Memory B cell (primary cell): Measurements from ENCODE around the gene TMEM126A.
"Not testable (repeated sequence)": the region's sequence is repeated elsewhere in the genome, so short reads cannot be mapped to it uniquely, and the experiment has no call there.

Experiments
- ATAC-seq: fragments of 150-1000 bp; cut with Tn5 transposase; 2 replicates; pipeline ENCODE4 v1.10.0; 2021; ENCODE audit warnings: low read depth, mild to moderate bottlenecking, moderate library complexity
- DNase-seq, 2 donors: peaks; one replicate each; pipeline ENCODE4 v3.0.0; 2022; ENCODE audit warnings: low spot score in 2 of 2
- H3K27ac Mint-ChIP-seq: one replicate; pipeline ENCODE4 v1.8.0; 2022; ENCODE audit warnings: mild to moderate bottlenecking, moderate library complexity, mixed read lengths
- H3K27me3 Mint-ChIP-seq: one replicate; pipeline ENCODE4 v1.8.0; 2022; ENCODE audit warnings: mixed read lengths
- H3K36me3 Mint-ChIP-seq: one replicate; pipeline ENCODE4 v1.8.0; 2022; ENCODE audit warnings: mild to moderate bottlenecking, mixed read lengths
- H3K4me1 Mint-ChIP-seq: one replicate; pipeline ENCODE4 v1.8.0; 2022; ENCODE audit warnings: mixed read lengths
- H3K4me3 Mint-ChIP-seq: one replicate; pipeline ENCODE4 v1.8.0; 2022; ENCODE audit warnings: mild to moderate bottlenecking, moderate library complexity, mixed read lengths
- H3K9me3 Mint-ChIP-seq: one replicate; pipeline ENCODE4 v1.8.0; 2022; ENCODE audit warnings: mixed read lengths

TMEM126A gene

DNA sequence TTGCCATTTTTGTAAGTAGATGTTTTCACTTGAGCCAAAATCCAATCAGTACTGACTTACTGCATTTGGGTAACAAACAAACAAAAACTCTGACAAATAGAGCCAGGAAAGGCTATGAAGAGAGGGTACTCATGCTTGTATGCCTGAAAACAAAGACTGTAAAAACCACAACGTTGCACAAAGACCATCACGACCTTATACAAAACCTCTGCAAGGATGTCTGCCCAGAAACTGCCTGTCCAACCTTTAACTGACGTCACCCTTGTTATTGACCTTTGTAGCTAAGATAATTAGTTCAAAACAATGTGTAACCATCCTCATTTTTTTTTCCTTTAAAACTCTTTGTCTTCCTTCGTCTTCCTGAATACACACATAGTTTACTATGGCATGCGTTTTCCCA lies 18.0 kb downstream of the TMEM126A start:
- H3K4me3 Mint-ChIP-seq, result peak overlapping the region; percentile 14
- DNase-seq (no peak), ATAC-seq (no peak)
- peaks cover 14% of the 10 kb centered on the region for H3K4me1 Mint-ChIP-seq
- H3K27ac Mint-ChIP-seq, result peak overlapping the region; percentile 94
- H3K9me3 Mint-ChIP-seq, result no peaks in the 10 kb centered on the region
- peaks cover 13% of the 10 kb centered on the region for H3K36me3 Mint-ChIP-seq
- H3K27me3 Mint-ChIP-seq, result no peaks in the 10 kb centered on the region

- ATAC-seq, result no peak
- H3K4me1 Mint-ChIP-seq, result peaks cover 13% of the 10 kb centered on the region
- H3K36me3 Mint-ChIP-seq, result peaks cover 11% of the 10 kb centered on the region
- DNase-seq, result no peak
- no peak overlapping the region for H3K4me3 Mint-ChIP-seq
- no peak overlapping the region for H3K27ac Mint-ChIP-seq
- H3K9me3 Mint-ChIP-seq, result no peaks in the 10 kb centered on the region
- H3K27me3 Mint-ChIP-seq, result no peaks in the 10 kb centered on the region
These were observed 18.9 kb downstream of the TMEM126A start for GRCh38 chr11:85666687-85667086.

- H3K27ac Mint-ChIP-seq, result no peak overlapping the region
- DNase-seq (no peak), ATAC-seq (no peak)
- H3K4me1 Mint-ChIP-seq, result peaks cover 8% of the 10 kb centered on the region
- H3K27me3 Mint-ChIP-seq, result no peaks in the 10 kb centered on the region
- H3K4me3 Mint-ChIP-seq, result no peak overlapping the region
- H3K9me3 Mint-ChIP-seq, result no peaks in the 10 kb centered on the region
- peaks cover 7% of the 10 kb centered on the region for H3K36me3 Mint-ChIP-seq
These were observed 20.4 kb downstream of the TMEM126A start for GRCh38 chr11:85668157-85668556.

DNA sequence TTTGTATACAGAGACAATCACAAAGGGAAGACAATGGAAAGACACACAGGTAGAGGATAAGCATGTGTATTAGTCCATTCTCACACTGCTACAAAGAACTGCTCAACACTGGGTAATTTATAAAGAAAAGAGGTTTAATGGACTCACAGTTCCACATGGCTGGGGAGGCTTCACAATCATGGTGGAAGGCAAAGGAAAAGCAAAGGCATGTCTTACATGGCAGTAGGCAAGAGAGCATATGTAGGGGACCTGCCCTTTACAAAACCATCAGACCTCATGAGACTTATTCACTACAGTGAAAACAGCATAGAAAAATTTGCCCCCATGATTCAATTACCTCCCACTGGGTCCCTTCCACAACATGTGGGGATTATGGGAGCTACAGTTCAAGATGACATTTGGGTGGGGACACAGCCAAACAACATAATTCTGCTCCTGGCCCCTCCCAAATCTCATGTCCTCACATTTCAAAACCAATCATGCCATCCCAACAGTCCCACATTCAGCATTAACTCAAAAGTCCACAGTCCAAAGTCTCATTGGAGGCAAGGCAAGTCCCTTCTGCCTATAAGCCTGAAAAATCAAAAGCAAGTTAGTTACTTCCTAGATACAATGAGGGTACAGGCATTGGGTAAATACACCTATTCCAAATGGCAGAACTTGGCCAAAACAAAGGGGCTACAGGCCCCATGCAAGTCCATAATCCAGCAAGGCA lies 23.3 kb downstream of the TMEM126A start:
- not testable (repeated sequence) for H3K9me3 Mint-ChIP-seq, ATAC-seq, H3K27me3 Mint-ChIP-seq, H3K36me3 Mint-ChIP-seq, DNase-seq, H3K27ac Mint-ChIP-seq, H3K4me1 Mint-ChIP-seq, H3K4me3 Mint-ChIP-seq

DNA sequence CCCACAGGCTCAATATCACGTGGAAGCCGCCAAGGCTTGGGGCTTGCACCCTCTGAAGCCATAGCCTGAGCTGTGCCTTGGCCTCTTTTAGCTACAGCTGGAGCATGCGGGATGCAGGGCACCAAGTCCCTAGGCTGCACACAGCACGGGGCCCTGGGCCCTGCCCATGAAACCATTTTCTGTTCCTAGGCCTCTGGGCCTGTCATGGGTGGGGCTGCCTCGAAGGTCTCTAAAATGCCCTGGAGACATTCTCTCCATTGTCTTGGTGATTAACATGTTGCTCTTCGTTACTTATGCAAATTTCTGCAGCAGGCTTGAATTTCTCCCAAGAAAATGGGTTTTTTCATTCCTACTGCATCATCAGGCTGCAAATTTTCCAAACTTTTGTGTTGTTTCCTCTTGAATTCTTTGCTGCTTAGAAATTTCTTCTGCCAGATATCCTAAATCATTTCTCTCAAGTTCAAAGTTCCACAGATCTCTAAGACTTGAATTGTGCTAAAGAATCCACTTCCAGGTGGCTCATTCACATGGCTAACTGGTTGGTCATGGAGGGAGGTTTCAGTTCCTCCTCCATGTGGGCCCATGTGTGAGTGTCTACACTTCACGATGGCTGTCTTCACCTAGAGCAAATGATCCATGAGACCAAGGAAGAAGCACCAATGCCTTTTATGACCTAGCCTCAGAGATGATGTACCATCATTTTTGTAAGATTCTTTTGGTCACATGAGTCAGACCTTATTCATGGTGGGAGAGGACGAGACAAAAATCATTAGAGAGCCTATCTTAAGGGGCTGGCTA lies 24.5 kb downstream of the TMEM126A start:
- H3K27ac Mint-ChIP-seq, result no peak overlapping the region
- no peaks in the 10 kb centered on the region for H3K36me3 Mint-ChIP-seq
- H3K4me3 Mint-ChIP-seq, result no peak overlapping the region
- no peaks in the 10 kb centered on the region for H3K4me1 Mint-ChIP-seq
- no peaks in the 10 kb centered on the region for H3K27me3 Mint-ChIP-seq
- DNase-seq, result no peak
- H3K9me3 Mint-ChIP-seq, result no peaks in the 10 kb centered on the region
- ATAC-seq, result peak; percentile 52

DNA sequence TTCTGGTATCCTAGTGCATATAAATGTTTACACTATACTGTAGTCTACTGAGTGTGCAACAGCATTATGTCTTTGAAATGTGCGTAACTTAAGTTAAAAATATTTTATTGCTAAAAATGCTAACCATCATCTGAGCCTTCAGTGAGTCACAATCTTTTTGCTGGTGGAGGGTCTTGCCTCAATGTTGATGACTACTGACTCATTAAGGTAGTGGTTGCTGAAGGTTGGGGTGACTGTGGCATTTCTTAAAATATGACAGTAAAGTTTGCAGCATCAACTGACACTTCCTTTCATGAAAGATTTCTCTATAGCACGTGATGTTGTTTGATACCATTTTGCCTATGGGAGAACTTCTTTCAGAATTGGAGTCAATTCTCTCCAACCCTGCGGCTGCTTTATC lies 25.6 kb downstream of the TMEM126A start:
- Mint-ChIP-seq H3K27me3 (no peaks in the 10 kb centered on the region), H3K9me3 (no peaks in the 10 kb centered on the region), H3K4me3 (no peak overlapping the region), H3K4me1 (no peaks in the 10 kb centered on the region), H3K36me3 (no peaks in the 10 kb centered on the region), H3K27ac (no peak overlapping the region)
- DNase-seq (no peak), ATAC-seq (no peak)

GRCh38 chr11:85679576-85679975 lies 31.8 kb downstream of the TMEM126A start:
- H3K27me3 Mint-ChIP-seq, result peaks cover 6% of the 10 kb centered on the region
- ATAC-seq (no peak), DNase-seq (no peak)
- H3K4me3 Mint-ChIP-seq, result no peak overlapping the region
- H3K9me3 Mint-ChIP-seq, result peaks cover 1% of the 10 kb centered on the region
- no peaks in the 10 kb centered on the region for H3K36me3 Mint-ChIP-seq
- no peak overlapping the region for H3K27ac Mint-ChIP-seq
- H3K4me1 Mint-ChIP-seq, result peaks cover 11% of the 10 kb centered on the region

- Mint-ChIP-seq H3K4me3 (no peak overlapping the region), H3K27ac (no peak overlapping the region), H3K36me3 (no peaks in the 10 kb centered on the region), H3K27me3 (peaks cover 12% of the 10 kb centered on the region), H3K4me1 (peaks cover 11% of the 10 kb centered on the region), H3K9me3 (peaks cover 1% of the 10 kb centered on the region)
- ATAC-seq (no peak), DNase-seq (no peak)
These were observed 33.1 kb downstream of the TMEM126A start for GRCh38 chr11:85680897-85681296.

DNA sequence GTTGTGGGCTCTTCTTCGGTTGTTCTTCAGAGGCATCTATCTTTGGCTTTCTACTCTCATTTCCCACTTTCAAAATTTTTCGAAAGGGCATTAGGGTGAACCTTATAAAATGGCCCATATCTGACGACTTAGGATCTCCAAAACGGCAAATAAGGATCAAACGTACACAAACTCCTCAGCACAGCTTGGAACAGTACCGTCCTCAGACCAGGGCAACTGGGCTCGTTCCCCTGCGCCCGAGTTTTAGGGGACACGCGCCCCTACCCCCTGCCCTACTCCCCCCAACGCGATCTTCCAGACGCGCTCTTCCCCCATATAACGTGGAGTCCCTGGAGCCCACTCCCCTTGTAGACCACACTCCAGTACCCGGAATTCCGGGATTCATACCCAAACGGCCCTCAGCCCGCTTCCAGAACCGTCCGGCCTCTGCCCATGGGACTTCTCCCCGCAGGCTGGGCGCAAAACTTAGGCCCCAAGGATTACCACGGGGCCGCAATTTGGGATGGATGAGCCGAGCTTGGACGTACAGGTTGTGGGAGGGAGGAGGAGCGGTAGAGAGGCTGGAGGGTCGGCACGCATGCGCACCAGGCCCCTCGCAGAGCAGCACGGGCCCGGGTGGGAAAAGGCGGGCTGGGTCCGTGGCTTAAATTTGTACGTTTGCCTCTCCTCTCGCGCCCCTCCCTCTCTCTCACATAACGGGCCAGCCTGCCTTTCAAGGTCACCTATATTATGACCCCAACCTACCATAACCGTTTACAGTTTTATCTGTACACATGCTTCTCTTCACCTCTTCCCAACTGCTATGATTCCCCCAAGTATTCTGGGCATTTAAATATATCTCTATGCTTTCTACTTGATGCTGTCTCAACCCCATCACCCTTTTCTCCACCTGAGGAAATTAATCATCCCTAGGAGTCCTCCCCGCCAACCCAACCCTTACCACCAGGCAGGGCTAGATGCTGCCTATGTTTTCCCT lies 34.9 kb downstream of the TMEM126A start:
- Mint-ChIP-seq H3K4me3 (peak overlapping the region; percentile 87), H3K9me3 (peaks cover 1% of the 10 kb centered on the region), H3K27ac (peak overlapping the region; percentile 64), H3K27me3 (peaks cover 14% of the 10 kb centered on the region), H3K36me3 (no peaks in the 10 kb centered on the region), H3K4me1 (peaks cover 11% of the 10 kb centered on the region)
- peak; percentile 35 to 46 for DNase-seq
- peak; percentile 87 for ATAC-seq

DNA sequence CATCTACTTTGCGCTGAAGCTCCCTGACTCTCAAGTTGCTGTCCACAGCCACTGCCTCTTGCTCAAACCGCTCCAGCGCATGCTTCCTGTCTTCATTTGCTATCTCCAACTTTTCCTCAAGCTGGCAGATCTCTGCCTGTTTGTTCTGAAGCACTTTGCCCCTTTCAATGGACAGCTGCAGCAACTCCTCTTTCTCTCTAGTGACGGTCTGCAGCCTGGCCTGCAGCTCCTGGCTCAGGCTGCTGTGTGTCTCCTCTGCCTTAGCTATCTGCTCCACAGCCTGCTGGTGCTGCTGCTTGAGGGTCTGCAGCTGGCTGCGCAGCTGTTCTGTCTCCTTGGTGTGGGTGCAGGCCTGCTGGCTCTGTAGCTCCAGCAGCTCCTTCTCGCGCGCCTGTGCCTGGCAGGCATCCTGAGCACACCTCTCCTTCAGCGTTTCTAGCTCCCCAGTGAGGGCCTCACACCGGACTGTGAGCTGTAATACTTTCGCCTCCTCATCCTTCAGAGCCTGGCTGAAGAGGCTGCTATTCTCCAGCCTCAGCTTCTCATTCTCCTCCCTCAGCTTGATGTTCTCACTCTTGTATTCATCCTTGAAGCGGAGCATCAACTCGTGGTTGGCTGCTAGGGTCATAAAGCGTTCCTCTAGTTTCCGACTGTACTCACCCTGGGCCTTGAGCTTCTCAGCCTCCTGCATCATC lies 37.5 kb downstream of the TMEM126A start:
- H3K36me3 Mint-ChIP-seq, result no peaks in the 10 kb centered on the region
- no peak overlapping the region for H3K4me3 Mint-ChIP-seq
- DNase-seq (no peak), ATAC-seq (no peak)
- peaks cover 1% of the 10 kb centered on the region for H3K9me3 Mint-ChIP-seq
- no peak overlapping the region for H3K27ac Mint-ChIP-seq
- peaks cover 11% of the 10 kb centered on the region for H3K4me1 Mint-ChIP-seq
- peaks cover 13% of the 10 kb centered on the region for H3K27me3 Mint-ChIP-seq

GRCh38 chr11:85685820-85686459 lies 38.2 kb downstream of the TMEM126A start, which contains the start of gene CCDC89:
Gene CCDC89, minus strand, starts transcription at chr11:85686195. Its CDS starts 65 bp downstream, at chr11:85686130.
- H3K4me3 Mint-ChIP-seq, result no peak within 1 kb of the TSS
- ATAC-seq, result no peak
- peaks cover 1% of the 10 kb centered on the region for H3K9me3 Mint-ChIP-seq
- DNase-seq, result no peak
- no peak within 1 kb of the TSS for H3K27ac Mint-ChIP-seq
- no peaks in the 10 kb centered on the region for H3K36me3 Mint-ChIP-seq
- peaks cover 15% of the 10 kb centered on the region for H3K27me3 Mint-ChIP-seq
- H3K4me1 Mint-ChIP-seq, result peaks cover 11% of the 10 kb centered on the region

GRCh38 chr11:85694385-85694980 lies 46.7 kb downstream of the TMEM126A start:
- H3K4me3 Mint-ChIP-seq, result no peak overlapping the region
- peaks cover 6% of the 10 kb centered on the region for H3K4me1 Mint-ChIP-seq
- ATAC-seq (no peak), DNase-seq (no peak)
- no peak overlapping the region for H3K27ac Mint-ChIP-seq
- peaks cover 4% of the 10 kb centered on the region for H3K27me3 Mint-ChIP-seq
- H3K36me3 Mint-ChIP-seq, result no peaks in the 10 kb centered on the region
- no peaks in the 10 kb centered on the region for H3K9me3 Mint-ChIP-seq

- DNase-seq (no peak), ATAC-seq (no peak)
- Mint-ChIP-seq H3K27ac (no peak overlapping the region), H3K27me3 (peaks cover 2% of the 10 kb centered on the region), H3K36me3 (no peaks in the 10 kb centered on the region), H3K4me1 (peaks cover 12% of the 10 kb centered on the region), H3K4me3 (no peak overlapping the region), H3K9me3 (no peaks in the 10 kb centered on the region)
These were observed 47.8 kb downstream of the TMEM126A start for GRCh38 chr11:85695546-85695945.
